HepG2 (cell line): ENCODE data around the gene TRIM61. TPM values are rescaled to one million over a fixed set of nuclear protein-coding genes. Genes with fewer than 3 reads are reported as not detected.
"Not testable (repeated sequence)": the region's sequence is repeated elsewhere in the genome, so short reads cannot be mapped to it uniquely, and the experiment has no call there.

Experiments
- ATAC-seq: fragments of 200-7000 bp; cut with Tn5 transposase; 3 replicates; pipeline ENCODE4 v1.9.1; 2020; ENCODE audit warnings: mild to moderate bottlenecking, moderate library complexity
- BruUV-seq: library from RNA; stranded (reverse); fragments of 400-500 nt; replicated peaks from 2 replicates; lab custom pipeline; 2021; lab: Mats Ljungman, UMichigan
- CTCF ChIA-PET: fragments of 300-600 bp; formaldehyde crosslinking; extraction: SDS; loops from one replicate; lab custom pipeline; 2021; ENCODE audit warnings: low total read pairs, inconsistent platforms, low intra/inter-chr PET ratio; lab: Yijun Ruan, JAX
- POLR2A ChIA-PET: fragments of 350-600 bp; sonication (Branson Sonifier 250); formaldehyde crosslinking; loops from one replicate; lab custom pipeline; 2020; ENCODE audit warnings: antibody characterized with exemption, inconsistent platforms; lab: Yijun Ruan, JAX
- DNase-seq: peaks from one replicate; pipeline ENCODE4 v3.0.0-alpha.2; 2015; ENCODE audit warnings: low spot score
- FAIRE-seq: peaks from 3 replicates; lab custom pipeline; 2011; peaks lifted over from hg19 to GRCh38; lab: Jason Lieb, UNC
- H2AFZ ChIP-seq: one replicate; pipeline ENCODE4 v1.6.1; 2011; ENCODE audit warnings: low read length, inconsistent platforms
- H3K27ac ChIP-seq: fragments of 300-600 bp; 3 replicates; pipeline ENCODE4 v1.8.0; 2011; ENCODE audit warnings: mixed run types, mild to moderate bottlenecking, mixed read lengths, low read length, inconsistent platforms; ENCODE audit not compliant: insufficient read depth; ENCODE audit errors: extremely low read length
- H3K27me3 ChIP-seq, 2 experiments: fragments of 200-600 bp in 1 of 2; 2 replicates in 1 of 2; 3 replicates in 1 of 2; pipeline versions ENCODE4 v1.6.0 to v1.8.0; 2011; ENCODE audit warnings: low read length in 2 of 2, mild to moderate bottlenecking in 2 of 2, moderate library complexity in 2 of 2, inconsistent platforms in 1 of 2; ENCODE audit not compliant: insufficient read depth in 2 of 2, control insufficient read depth in 1 of 2
- H3K36me3 ChIP-seq, 2 experiments: fragments of 200-600 bp in 1 of 2; replicated peaks in 1 of 2; 2 replicates in 1 of 2; 3 replicates in 1 of 2; pipeline versions ENCODE4 v1.5.1 to v1.8.0; 2011; ENCODE audit warnings: low read length in 2 of 2, inconsistent platforms in 1 of 2; ENCODE audit not compliant: insufficient read depth in 2 of 2, control insufficient read depth in 1 of 2
- H3K4me1 ChIP-seq: 2 replicates; pipeline ENCODE4 v1.5.1; 2012; ENCODE audit warnings: low read length, inconsistent platforms; ENCODE audit not compliant: insufficient read depth
- H3K4me2 ChIP-seq: 2 replicates; pipeline ENCODE4 v1.6.0; 2011; ENCODE audit warnings: low read depth, low read length, inconsistent platforms
- H3K4me3 ChIP-seq, 3 experiments: fragments of 200-600 bp in 1 of 3; sonication (generic), shearing (Covaris generic) in 1 of 3; replicated peaks in 1 of 3; 2 replicates each; pipeline ENCODE4 v1.5.1; 2011 to 2016; ENCODE audit warnings: low read length in 3 of 3, inconsistent platforms in 2 of 3, low read depth in 2 of 3, mild to moderate bottlenecking in 2 of 3, control low read depth in 1 of 3, mixed read lengths in 1 of 3; ENCODE audit not compliant: insufficient read depth in 1 of 3
- H3K79me2 ChIP-seq: one replicate; pipeline ENCODE4 v1.6.1; 2011; ENCODE audit warnings: low read length, inconsistent platforms; ENCODE audit not compliant: insufficient read depth
- H3K9ac ChIP-seq: 2 replicates; pipeline ENCODE4 v1.6.0; 2011; ENCODE audit warnings: mild to moderate bottlenecking, low read depth, low read length, inconsistent platforms; ENCODE audit not compliant: insufficient read depth
- H3K9me3 ChIP-seq: 2 replicates; pipeline ENCODE4 v1.5.1; 2012; ENCODE audit warnings: mild to moderate bottlenecking, low read length
- H4K20me1 ChIP-seq: 2 replicates; pipeline ENCODE4 v1.6.0; 2011; ENCODE audit warnings: inconsistent platforms, mild to moderate bottlenecking, low read length, moderate library complexity; ENCODE audit not compliant: insufficient read depth
- ARID5B ChIP-seq: IDR thresholded peaks from 2 replicates; pipeline ENCODE4 v1.4.0; 2020; ENCODE audit warnings: mild to moderate bottlenecking, missing genetic modification reagents
- ATF3 ChIP-seq: sonication (generic); formaldehyde crosslinking; IDR thresholded peaks from 2 replicates; pipeline ENCODE4 v1.4.0; 2020; ENCODE audit warnings: missing genetic modification reagents
- FOSL1 ChIP-seq: sonication (generic); formaldehyde crosslinking; IDR thresholded peaks from 2 replicates; pipeline ENCODE4 v1.9.0; 2021; ENCODE audit warnings: missing genetic modification reagents, borderline replicate concordance
- FOSL2 ChIP-seq: sonication (generic); formaldehyde crosslinking; IDR thresholded peaks from 2 replicates; pipeline ENCODE4 v1.4.0; 2020; ENCODE audit warnings: missing genetic modification reagents
- GFI1 ChIP-seq: sonication (generic); formaldehyde crosslinking; IDR thresholded peaks from 2 replicates; pipeline ENCODE4 v1.5.0; 2020; ENCODE audit warnings: missing genetic modification reagents, mild to moderate bottlenecking, borderline replicate concordance
- HNF4A ChIP-seq: sonication (generic); formaldehyde crosslinking; IDR thresholded peaks from 2 replicates; pipeline ENCODE4 v1.4.0; 2020; ENCODE audit warnings: missing genetic modification reagents
- JUND ChIP-seq: sonication (generic); formaldehyde crosslinking; IDR thresholded peaks from 2 replicates; pipeline ENCODE4 v1.8.0; 2022; ENCODE audit warnings: mild to moderate bottlenecking, missing genetic modification reagents
- ZNF644 ChIP-seq: IDR thresholded peaks from 2 replicates; pipeline ENCODE4 v1.6.1; 2016; ENCODE audit warnings: low read depth
- WGBS: methylation state at CpG from one replicate; pipeline ENCODE4 v1.1.6; 2017; ENCODE audit warnings: low lambda C conversion rate; 5-methylcytosine and 5-hydroxymethylcytosine counted together
- in situ Hi-C: cut with HindIII; loops from 2 replicates; pipeline ENCODE4 v1.10.0; 2017; ENCODE audit warnings: low pct_unique_long_range_greater_than_20kb; ENCODE audit not compliant: extremely low pct_ligation_motif_present
- intact Hi-C: fragments of 100-400 bp; cut with micrococcal nuclease; formaldehyde crosslinking; loops from one replicate; pipeline ENCODE4 v1.10.0; 2022; ENCODE audit not compliant: unreplicated experiment
- polyA plus RNA-seq, 8 experiments: library from polyadenylated mRNA; depleted of rRNA in 3 of 8; stranded (reverse) in 7 of 8; unstranded in 1 of 8; fragments of >200 nt; fragmentation: Illumina TruSeq in 4 of 8; extraction: Trizol in 4 of 8; gene quantifications; 2 replicates each; pipeline versions ENCODE4 v1.2.1 to v1.2.3, GENCODE V29; 2011 to 2016; ENCODE audit warnings: low read depth in 4 of 8, missing spikeins in 1 of 8, mixed read lengths in 1 of 8; ENCODE audit not compliant: insufficient read depth in 1 of 8
- total RNA-seq, 5 experiments: library from RNA; depleted of rRNA; stranded (reverse); fragments of >200 nt; fragmentation: Illumina TruSeq; extraction: Trizol; gene quantifications; 2 replicates each; pipeline ENCODE4 v1.2.3, GENCODE V29; 2016; ENCODE audit warnings: low read depth in 1 of 5

Gene TRIM61
- total and polyA plus RNA-seq, 2 of the 13 experiments (the other 11 are each of a cell fraction or from before 2014, with no cell fraction given) = not detected

- intact Hi-C loops, H3K79me2 ChIP-seq: not testable (repeated sequence)
- TF ChIP-seq FOSL2 (CRISPR knock-in tag) (peak; percentile 92), ATF3 (CRISPR knock-in tag) (peak; percentile 64; the same call in 1 of the 2 replicates), HNF4A (peak; percentile 54; the same call in 1 of the 2 replicates), ZNF644 (CRISPR knock-in tag) (peak; percentile 25; the same call in 1 of the 2 replicates), FOSL1 (CRISPR knock-in tag) (peak; percentile 60; the same call in 1 of the 2 replicates), ARID5B (CRISPR knock-in tag) (0 out of 2 replicates have a peak, but pooled peaks have one; percentile 21), JUND (CRISPR knock-in tag) (peak; percentile 66; the same call in 1 of the 2 replicates), GFI1 (CRISPR knock-in tag) (0 out of 2 replicates have a peak, but pooled peaks have one; percentile 28)
These were observed 18.0 kb downstream of the TRIM61 start for GRCh38 chr4:164959421-164959820.

More at GRCh38 chr4:164959421-164959820, 18.0 kb downstream of the TRIM61 start:
- H3K9me3 ChIP-seq, H4K20me1 ChIP-seq, H3K27me3 ChIP-seq, BruUV-seq, FAIRE-seq, CTCF ChIA-PET, in situ Hi-C loops, H3K9ac ChIP-seq, H3K36me3 ChIP-seq, H2AFZ ChIP-seq, H3K4me2 ChIP-seq, H3K4me3 ChIP-seq, POLR2A ChIA-PET, H3K27ac ChIP-seq: not testable (repeated sequence)
- H3K4me1 ChIP-seq = peaks cover 11% of the 10 kb centered on the region
- DNase-seq (peak; percentile 58), ATAC-seq (peak; percentile 94)
- WGBS = 30% methylated on average over 2 of the region's 3 CpGs
